Fibroblast of lung (primary cell): ENCODE results near the gene ECHDC3. TPM values are rescaled to one million over a fixed set of nuclear protein-coding genes. Genes with fewer than 3 reads are reported as not detected.

ENCODE experiments used
- DNase-seq, 2 donors: peaks; one replicate each; pipeline versions ENCODE4 v3.0.0 to v3.0.0-alpha.2; 2010; ENCODE audit warnings: low read depth in 2 of 2
- H2AFZ ChIP-seq: 2 replicates; pipeline ENCODE4 v1.5.1; 2012; ENCODE audit warnings: low read length, control low read depth, inconsistent platforms
- H3K27ac ChIP-seq: 2 replicates; pipeline ENCODE4 v1.5.1; 2011; ENCODE audit warnings: low read length, control low read depth; ENCODE audit not compliant: insufficient read depth
- H3K27me3 ChIP-seq: 2 replicates; pipeline ENCODE4 v1.5.1; 2011; ENCODE audit warnings: mild to moderate bottlenecking, low read length; ENCODE audit not compliant: control insufficient read depth, insufficient read depth
- H3K36me3 ChIP-seq: 2 replicates; pipeline ENCODE4 v1.5.1; 2011; ENCODE audit warnings: low read length; ENCODE audit not compliant: control insufficient read depth, insufficient read depth
- H3K4me1 ChIP-seq: 2 replicates; pipeline ENCODE4 v1.5.1; 2011; ENCODE audit warnings: low read length; ENCODE audit not compliant: control insufficient read depth, insufficient read depth; ENCODE audit errors: extremely low read depth
- H3K4me2 ChIP-seq: 2 replicates; pipeline ENCODE4 v1.5.1; 2011; ENCODE audit warnings: low read length, control low read depth; ENCODE audit not compliant: insufficient read depth; ENCODE audit errors: extremely low read depth
- H3K4me3 ChIP-seq, 4 experiments: fragments of 200-600 bp in 1 of 4; sonication (generic) in 1 of 4; replicated peaks in 1 of 4; 2 replicates each; pipeline ENCODE4 v1.5.1; 2011 to 2016; ENCODE audit warnings: low read length in 4 of 4, low read depth in 3 of 4, mild to moderate bottlenecking in 3 of 4, control low read depth in 2 of 4, inconsistent platforms in 1 of 4, mixed read lengths in 1 of 4; ENCODE audit not compliant: insufficient read depth in 1 of 4; ENCODE audit errors: control extremely low read depth in 1 of 4
- H3K79me2 ChIP-seq: 2 replicates; pipeline ENCODE4 v1.5.1; 2012; ENCODE audit warnings: mild to moderate bottlenecking, low read length, inconsistent platforms; ENCODE audit not compliant: control insufficient read depth, insufficient read depth
- H3K9ac ChIP-seq: 2 replicates; pipeline ENCODE4 v1.5.1; 2011; ENCODE audit warnings: mild to moderate bottlenecking, low read length, control low read depth; ENCODE audit not compliant: insufficient read depth
- H3K9me3 ChIP-seq: 2 replicates; pipeline ENCODE4 v1.5.1; 2012; ENCODE audit warnings: low read depth, low read length; ENCODE audit not compliant: control insufficient read depth, insufficient read depth
- H4K20me1 ChIP-seq: 2 replicates; pipeline ENCODE4 v1.5.1; 2011; ENCODE audit warnings: low read length; ENCODE audit not compliant: control insufficient read depth, insufficient read depth; ENCODE audit errors: extremely low read depth
- EZH2 ChIP-seq: IDR thresholded peaks from 2 replicates; pipeline ENCODE4 v1.5.1; 2012; ENCODE audit warnings: low read length, control low read depth, mild to moderate bottlenecking; ENCODE audit errors: missing control alignments
- polyA plus RNA-seq, 2 donors: library from polyadenylated mRNA; depleted of rRNA in 1 of 2; stranded (reverse) in 1 of 2; unstranded in 1 of 2; fragments of >200 nt; gene quantifications; 2 replicates each; pipeline ENCODE4 v1.2.1, GENCODE V29; 2011 to 2012; ENCODE audit warnings: missing spikeins in 1 of 2
- total RNA-seq: library from RNA; depleted of rRNA; stranded (reverse); fragments of >200 nt; gene quantifications from 2 replicates; pipeline ENCODE4 v1.2.1, GENCODE V29; 2014
- TF ChIP-seq, protein P1 (sequence below), 2 donors: IDR thresholded peaks in 1 of 2; conservative IDR thresholded peaks in 1 of 2; 1 replicate in 1 of 2; 2 replicates in 1 of 2; pipeline ENCODE4 v1.5.1; 2011 to 2012; ENCODE audit warnings: low read length in 2 of 2, control low read depth in 1 of 2, inconsistent platforms in 1 of 2, low read depth in 1 of 2, mild to moderate bottlenecking in 1 of 2

The ECHDC3 gene
- total and polyA plus RNA-seq, 2 donors (not counting 1 experiment from before 2014, with no cell fraction given) = 6.1 to 17.7 TPM

DNA sequence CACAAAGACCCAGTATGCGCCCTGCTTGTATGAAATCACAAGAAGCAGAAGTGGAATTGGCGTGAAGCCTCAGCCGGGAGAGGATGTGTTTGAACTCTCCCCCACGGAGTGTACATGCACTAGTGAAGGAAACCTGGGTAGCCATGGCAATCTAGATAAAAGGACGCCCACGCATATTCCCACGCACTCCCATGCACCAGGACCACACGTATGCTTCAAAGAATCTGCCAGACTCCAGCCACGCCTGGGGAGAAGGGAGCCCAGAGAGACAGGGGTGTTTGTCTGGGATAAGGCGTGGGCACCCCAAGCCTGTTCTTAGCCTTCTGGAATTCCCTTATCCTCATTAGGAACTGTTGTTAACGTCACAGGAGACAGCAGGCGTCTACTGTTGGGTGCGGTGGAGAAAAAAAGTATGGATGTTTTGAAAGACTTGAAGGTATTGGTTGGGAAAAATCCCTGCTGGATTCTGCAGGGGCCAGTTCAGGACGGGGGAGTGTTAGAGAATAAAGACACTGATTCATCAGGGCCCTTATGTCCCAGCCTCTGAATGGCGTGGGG is 28.9 kb upstream of the ECHDC3 start:
- H3K36me3 ChIP-seq = no peaks in the 10 kb centered on the region
- peak; percentile 15 to 82 for DNase-seq
- H3K79me2 ChIP-seq = no peaks in the 10 kb centered on the region
- no peak overlapping the region for H2AFZ ChIP-seq
- H4K20me1 ChIP-seq = no peaks in the 10 kb centered on the region
- TF ChIP-seq, protein P1, sequence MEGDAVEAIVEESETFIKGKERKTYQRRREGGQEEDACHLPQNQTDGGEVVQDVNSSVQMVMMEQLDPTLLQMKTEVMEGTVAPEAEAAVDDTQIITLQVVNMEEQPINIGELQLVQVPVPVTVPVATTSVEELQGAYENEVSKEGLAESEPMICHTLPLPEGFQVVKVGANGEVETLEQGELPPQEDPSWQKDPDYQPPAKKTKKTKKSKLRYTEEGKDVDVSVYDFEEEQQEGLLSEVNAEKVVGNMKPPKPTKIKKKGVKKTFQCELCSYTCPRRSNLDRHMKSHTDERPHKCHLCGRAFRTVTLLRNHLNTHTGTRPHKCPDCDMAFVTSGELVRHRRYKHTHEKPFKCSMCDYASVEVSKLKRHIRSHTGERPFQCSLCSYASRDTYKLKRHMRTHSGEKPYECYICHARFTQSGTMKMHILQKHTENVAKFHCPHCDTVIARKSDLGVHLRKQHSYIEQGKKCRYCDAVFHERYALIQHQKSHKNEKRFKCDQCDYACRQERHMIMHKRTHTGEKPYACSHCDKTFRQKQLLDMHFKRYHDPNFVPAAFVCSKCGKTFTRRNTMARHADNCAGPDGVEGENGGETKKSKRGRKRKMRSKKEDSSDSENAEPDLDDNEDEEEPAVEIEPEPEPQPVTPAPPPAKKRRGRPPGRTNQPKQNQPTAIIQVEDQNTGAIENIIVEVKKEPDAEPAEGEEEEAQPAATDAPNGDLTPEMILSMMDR (conservative IDR thresholded peaks at IDR 0.05 in 1 of 2, IDR thresholded peaks at IDR 0.05 in 1 of 2; ENCODE audit: low read depth in 1 of 2, low read length in 2 of 2) = no peak
- no peak for TF ChIP-seq EZH2
- no peaks in the 10 kb centered on the region for H3K9me3 ChIP-seq
- no peak overlapping the region for H3K4me2 ChIP-seq
- no peaks in the 10 kb centered on the region for H3K4me1 ChIP-seq
- H3K9ac ChIP-seq = no peak overlapping the region
- H3K4me3 ChIP-seq = no peak overlapping the region
- H3K27ac ChIP-seq = no peak overlapping the region
- peaks cover 6% of the 10 kb centered on the region for H3K27me3 ChIP-seq

DNA sequence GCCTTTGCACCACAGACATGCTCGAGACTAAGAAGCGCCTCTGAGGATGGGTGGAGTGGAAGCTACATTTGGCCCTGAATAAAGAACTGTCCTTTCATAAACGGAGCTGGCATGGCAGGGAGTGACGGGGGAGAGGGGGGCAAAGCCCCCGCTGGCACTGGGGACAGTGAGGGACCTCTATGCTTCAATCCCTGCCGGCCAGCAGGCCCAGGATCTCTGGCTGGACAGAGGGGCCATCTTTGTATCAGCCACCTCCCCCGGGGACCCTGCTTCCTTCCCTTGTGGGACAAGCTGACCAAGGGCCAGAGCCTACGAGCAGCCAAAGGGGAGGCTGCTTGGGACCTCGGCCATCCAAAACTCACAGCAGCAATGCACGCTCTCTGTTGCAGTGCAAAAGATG is 28.2 kb upstream of the ECHDC3 start:
- TF ChIP-seq EZH2 = no peak
- TF ChIP-seq, protein P1 (conservative IDR thresholded peaks at IDR 0.05 in 1 of 2, IDR thresholded peaks at IDR 0.05 in 1 of 2; ENCODE audit: low read depth in 1 of 2, low read length in 2 of 2) = no peak
- H3K36me3 ChIP-seq = no peaks in the 10 kb centered on the region
- no peaks in the 10 kb centered on the region for H3K4me1 ChIP-seq
- H3K27me3 ChIP-seq = peaks cover 6% of the 10 kb centered on the region
- no peaks in the 10 kb centered on the region for H4K20me1 ChIP-seq
- no peak overlapping the region for H3K4me3 ChIP-seq
- no peak overlapping the region for H2AFZ ChIP-seq
- no peaks in the 10 kb centered on the region for H3K79me2 ChIP-seq
- no peak overlapping the region for H3K4me2 ChIP-seq
- no peaks in the 10 kb centered on the region for H3K9me3 ChIP-seq
- DNase-seq = no peak
- no peak overlapping the region for H3K9ac ChIP-seq
- H3K27ac ChIP-seq = no peak overlapping the region

DNA sequence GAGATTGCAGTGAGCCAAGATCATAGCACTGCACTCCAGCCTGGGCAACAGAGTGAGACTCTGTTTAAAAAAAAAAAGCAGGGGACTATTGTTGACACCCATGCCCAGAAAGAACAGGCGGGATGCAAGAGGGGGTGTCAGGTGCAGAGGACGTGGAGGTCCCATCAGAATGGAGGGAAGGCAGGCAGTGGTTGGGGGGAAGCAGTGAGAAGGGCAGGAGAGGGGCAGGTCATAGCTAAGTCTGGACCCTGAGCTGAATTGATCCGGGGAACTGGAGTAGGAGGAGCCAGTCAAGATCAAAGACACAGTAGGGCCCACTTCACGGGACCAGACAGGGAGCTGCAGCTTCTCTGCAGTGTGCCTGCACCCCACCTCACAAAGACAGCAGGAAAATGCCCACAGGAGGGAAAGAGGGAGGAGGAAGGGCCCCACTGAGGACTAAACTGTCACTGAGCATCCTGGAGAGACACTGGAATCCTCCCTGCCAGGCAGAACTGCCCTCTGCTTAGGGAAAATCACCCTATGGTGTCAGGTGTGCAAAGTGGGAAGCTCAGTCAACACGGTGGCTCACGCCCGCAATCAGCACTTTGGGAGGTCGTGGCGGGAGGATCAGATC is 27.3 kb upstream of the ECHDC3 start:
- no peaks in the 10 kb centered on the region for H3K79me2 ChIP-seq
- no peak for DNase-seq
- no peak for TF ChIP-seq EZH2
- TF ChIP-seq, protein P1 (conservative IDR thresholded peaks at IDR 0.05 in 1 of 2, IDR thresholded peaks at IDR 0.05 in 1 of 2; ENCODE audit: low read depth in 1 of 2, low read length in 2 of 2) = no peak

More for the DNA sequence above, 27.3 kb upstream of the ECHDC3 start:
- Histone ChIP-seq H3K27me3 (peaks cover 6% of the 10 kb centered on the region), H3K4me1 (no peaks in the 10 kb centered on the region), H3K4me3 (no peak overlapping the region), H2AFZ (no peak overlapping the region), H3K9ac (no peak overlapping the region), H4K20me1 (no peaks in the 10 kb centered on the region), H3K27ac (no peak overlapping the region), H3K9me3 (no peaks in the 10 kb centered on the region), H3K4me2 (no peak overlapping the region), H3K36me3 (no peaks in the 10 kb centered on the region)
